ENCODE measurements around the gene VTI1B. TPM values are rescaled to one million over a fixed set of nuclear protein-coding genes. Genes with fewer than 3 reads are reported as not detected.
A peak's percentile ranks its signal among the peaks of the same experiment; 100 is the strongest.

The VTI1B gene
- polyA plus RNA-seq, 1 donor = 117 TPM

- no peak for DNase-seq
Observed at GRCh38 chr14:67680941-67681340, 6.5 kb upstream of the VTI1B start.

- no peak for DNase-seq
Observed at GRCh38 chr14:67680121-67680602, 5.7 kb upstream of the VTI1B start.

GRCh38 chr14:67679006-67679405, 4.6 kb upstream of the VTI1B start:
- DNase-seq = no peak

- no peak for DNase-seq
Observed at GRCh38 chr14:67675219-67675582, 769 bp upstream of the VTI1B start.

GRCh38 chr14:67674139-67674479, 323 bp downstream of the VTI1B start:
- DNase-seq = peak; percentile 72

GRCh38 chr14:67673451-67673850, 981 bp downstream of the VTI1B start:
- DNase-seq = no peak

GRCh38 chr14:67668559-67668958, 5.9 kb downstream of the VTI1B start:
- no peak for DNase-seq

- DNase-seq = peak; percentile 64
Observed at GRCh38 chr14:67666750-67667449, 7.5 kb downstream of the VTI1B start.

GRCh38 chr14:67665868-67666267, 8.6 kb downstream of the VTI1B start:
- DNase-seq = no peak

GRCh38 chr14:67663633-67664032, 10.8 kb downstream of the VTI1B start:
- DNase-seq = no peak

- no peak for DNase-seq
Observed at GRCh38 chr14:67653651-67654280, 20.7 kb downstream of the VTI1B start.

GRCh38 chr14:67652189-67652588, 22.2 kb downstream of the VTI1B start:
- no peak for DNase-seq

GRCh38 chr14:67650694-67651093, 23.7 kb downstream of the VTI1B start:
- DNase-seq = no peak

- DNase-seq = no peak
Observed at GRCh38 chr14:67650151-67650550, 24.3 kb downstream of the VTI1B start.

- no peak for DNase-seq
Observed at GRCh38 chr14:67646131-67646530, 28.3 kb downstream of the VTI1B start.

GRCh38 chr14:67645414-67645813, 29.0 kb downstream of the VTI1B start:
- no peak for DNase-seq

- no peak for DNase-seq
Observed at GRCh38 chr14:67644428-67644827, 30.0 kb downstream of the VTI1B start.

- no peak for DNase-seq
Observed at GRCh38 chr14:67643713-67644112, 30.7 kb downstream of the VTI1B start.

- no peak for DNase-seq
Observed at GRCh38 chr14:67641902-67642749, 32.3 kb downstream of the VTI1B start.

GRCh38 chr14:67641480-67641879, 33.0 kb downstream of the VTI1B start:
- no peak for DNase-seq

- DNase-seq = no peak
Observed at GRCh38 chr14:67638642-67639041, 35.8 kb downstream of the VTI1B start.

- no peak for DNase-seq
Observed at GRCh38 chr14:67636361-67636919, 38.0 kb downstream of the VTI1B start.

Measured in left kidney (tissue), 2 donors.